Measurements from ENCODE around the gene SEC23A.

GRCh38 chr14:39043352-39043943 is 59.6 kb downstream of the SEC23A start:
- no peak for TF ChIP-seq POLR2AphosphoS5 (IDR thresholded peaks at IDR 0.05)
- no peak for TF ChIP-seq CTCF (IDR thresholded peaks at IDR 0.05)
